H9 (cell line): Measurements from ENCODE around the gene MAML3. TPM values are rescaled to one million over a fixed set of nuclear protein-coding genes. Genes with fewer than 3 reads are reported as not detected.

Experiments
- DNase-seq: peaks from one replicate; pipeline ENCODE4 v3.0.0-alpha.2; 2017
- H2AFZ ChIP-seq: one replicate; pipeline ENCODE4 v1.6.1; 2013; ENCODE audit warnings: mild to moderate bottlenecking, low read length, control low read depth, moderate library complexity
- H2AK5ac ChIP-seq: 2 replicates; pipeline ENCODE4 v1.6.1; 2013; ENCODE audit warnings: low read length, control low read depth, mixed read lengths; ENCODE audit not compliant: insufficient read length
- H2BK120ac ChIP-seq: one replicate; pipeline ENCODE4 v1.6.1; 2013; ENCODE audit warnings: low read depth, mild to moderate bottlenecking, low read length, control low read depth, inconsistent platforms; ENCODE audit not compliant: poor library complexity, severe bottlenecking
- H2BK12ac ChIP-seq: 2 replicates; pipeline ENCODE4 v1.6.1; 2013; ENCODE audit warnings: low read length, control low read depth, mixed read lengths, low read depth; ENCODE audit not compliant: insufficient read length
- H2BK15ac ChIP-seq: 2 replicates; pipeline ENCODE4 v1.6.1; 2013; ENCODE audit warnings: low read depth, low read length, control low read depth
- H2BK20ac ChIP-seq: one replicate; pipeline ENCODE4 v1.6.1; 2013; ENCODE audit warnings: low read depth, mild to moderate bottlenecking, low read length, control low read depth, inconsistent platforms; ENCODE audit not compliant: poor library complexity, severe bottlenecking
- H2BK5ac ChIP-seq: 2 replicates; pipeline ENCODE4 v1.6.1; 2013; ENCODE audit warnings: low read length, control low read depth, mixed read lengths; ENCODE audit not compliant: insufficient read length
- H3K14ac ChIP-seq: 2 replicates; pipeline ENCODE4 v1.6.1; 2013; ENCODE audit warnings: low read length, control low read depth; ENCODE audit not compliant: insufficient read depth
- H3K18ac ChIP-seq: 2 replicates; pipeline ENCODE4 v1.6.1; 2013; ENCODE audit warnings: low read depth, mild to moderate bottlenecking, mixed read lengths, low read length, control low read depth; ENCODE audit not compliant: insufficient read length
- H3K23ac ChIP-seq: 2 replicates; pipeline ENCODE4 v1.6.1; 2013; ENCODE audit warnings: low read length, control low read depth, mixed read lengths, low read depth; ENCODE audit not compliant: insufficient read length
- H3K23me2 ChIP-seq: 2 replicates; pipeline ENCODE4 v1.6.1; 2013; ENCODE audit warnings: low read depth, mild to moderate bottlenecking, mixed read lengths, low read length, control low read depth; ENCODE audit not compliant: insufficient read length, poor library complexity, severe bottlenecking
- H3K27ac ChIP-seq: 2 replicates; pipeline ENCODE4 v1.5.1; 2013; ENCODE audit warnings: low read length, control low read depth, mixed read lengths, low read depth; ENCODE audit not compliant: insufficient read length
- H3K27me3 ChIP-seq: 2 replicates; pipeline ENCODE4 v1.6.1; 2013; ENCODE audit warnings: low read length, control low read depth, inconsistent platforms; ENCODE audit not compliant: insufficient read depth
- H3K4ac ChIP-seq: 2 replicates; pipeline ENCODE4 v1.6.1; 2013; ENCODE audit warnings: low read depth, mild to moderate bottlenecking, control low read depth, inconsistent platforms, low read length, moderate library complexity
- H3K4me1 ChIP-seq: 2 replicates; pipeline ENCODE4 v1.6.1; 2013; ENCODE audit warnings: low read length, control low read depth, inconsistent platforms; ENCODE audit not compliant: insufficient read depth
- H3K4me2 ChIP-seq: 2 replicates; pipeline ENCODE4 v1.6.1; 2013; ENCODE audit warnings: low read length, control low read depth, mixed read lengths; ENCODE audit not compliant: insufficient read length, insufficient read depth
- H3K56ac ChIP-seq: 2 replicates; pipeline ENCODE4 v1.6.1; 2013; ENCODE audit warnings: low read depth, mild to moderate bottlenecking, mixed read lengths, low read length, control low read depth; ENCODE audit not compliant: insufficient read length
- H3K79me1 ChIP-seq: 2 replicates; pipeline ENCODE4 v1.6.1; 2013; ENCODE audit warnings: low read depth, mild to moderate bottlenecking, moderate library complexity, low read length, control low read depth, inconsistent platforms; ENCODE audit not compliant: insufficient read depth, poor library complexity, severe bottlenecking
- H3K79me2 ChIP-seq: 2 replicates; pipeline ENCODE4 v1.6.1; 2013; ENCODE audit warnings: low read length, control low read depth, inconsistent platforms; ENCODE audit not compliant: insufficient read depth
- H3K9ac ChIP-seq: 2 replicates; pipeline ENCODE4 v1.6.1; 2013; ENCODE audit warnings: low read length, control low read depth, mixed read lengths; ENCODE audit not compliant: insufficient read length; ENCODE audit errors: extremely low read depth
- H3K9me3 ChIP-seq: one replicate; pipeline ENCODE4 v1.6.1; 2013; ENCODE audit warnings: low read depth, low read length, inconsistent platforms; ENCODE audit not compliant: control insufficient read depth
- H3T11ph ChIP-seq: one replicate; pipeline ENCODE4 v1.6.1; 2013; ENCODE audit warnings: mild to moderate bottlenecking, low read length, control low read depth, inconsistent platforms
- H4K20me1 ChIP-seq: one replicate; pipeline ENCODE4 v1.6.1; 2013; ENCODE audit not compliant: control insufficient read depth, insufficient read length, insufficient read depth
- H4K5ac ChIP-seq: 2 replicates; pipeline ENCODE4 v1.6.1; 2013; ENCODE audit warnings: low read depth, mild to moderate bottlenecking, mixed read lengths, low read length, control low read depth; ENCODE audit not compliant: insufficient read length
- H4K8ac ChIP-seq: replicated peaks from 2 replicates; pipeline ENCODE4 v1.6.1; 2013; ENCODE audit warnings: low read length, control low read depth, mixed read lengths, low read depth; ENCODE audit not compliant: insufficient read length
- H4K91ac ChIP-seq: 2 replicates; pipeline ENCODE4 v1.6.1; 2013; ENCODE audit warnings: low read depth, mild to moderate bottlenecking, moderate library complexity, mixed read lengths, low read length, control low read depth; ENCODE audit not compliant: insufficient read length
- H3K27ac Mint-ChIP-seq, 3 experiments: 2 replicates in 2 of 3; 3 replicates in 1 of 3; pipeline ENCODE4 v1.8.0; 2020 to 2021; ENCODE audit warnings: mixed read lengths in 3 of 3, mild to moderate bottlenecking in 1 of 3, moderate library complexity in 1 of 3
- H3K27me3 Mint-ChIP-seq: 2 replicates; pipeline ENCODE4 v1.8.0; 2021; ENCODE audit warnings: low read depth, mild to moderate bottlenecking, moderate library complexity, mixed read lengths
- H3K36me3 Mint-ChIP-seq, 3 experiments: 2 replicates in 2 of 3; 3 replicates in 1 of 3; pipeline ENCODE4 v1.8.0; 2020 to 2021; ENCODE audit warnings: low read depth in 3 of 3, mixed read lengths in 3 of 3; ENCODE audit not compliant: insufficient read depth in 1 of 3
- H3K4me1 Mint-ChIP-seq, 2 experiments: 2 replicates each; pipeline ENCODE4 v1.8.0; 2020; ENCODE audit warnings: mixed read lengths in 2 of 2
- H3K4me3 Mint-ChIP-seq, 2 experiments: 2 replicates in 1 of 2; 3 replicates in 1 of 2; pipeline ENCODE4 v1.8.0; 2020 to 2021; ENCODE audit warnings: mild to moderate bottlenecking in 2 of 2, mixed read lengths in 2 of 2, moderate library complexity in 1 of 2
- H3K9me3 Mint-ChIP-seq, 2 experiments: 2 replicates in 1 of 2; 3 replicates in 1 of 2; pipeline ENCODE4 v1.8.0; 2020; ENCODE audit warnings: mild to moderate bottlenecking in 2 of 2, mixed read lengths in 2 of 2, moderate library complexity in 1 of 2
- WGBS: extraction: QIAGEN DNeasy Blood & Tissue Kit; methylation state at CpG from one replicate; pipeline ENCODE4 v1.1.7; 2013; ENCODE audit warnings: missing lambda C conversion rate, low lambda C conversion rate, mixed read lengths; ENCODE audit not compliant: insufficient read length; ENCODE audit errors: extremely low coverage; 5-methylcytosine and 5-hydroxymethylcytosine counted together
- total RNA-seq: library from RNA; stranded (reverse); gene quantifications from 2 replicates; pipeline ENCODE4 v1.2.1, GENCODE V29; 2021
- TF ChIP-seq, protein P1 (sequence below): fragments of 200-600 bp; sonication (generic); conservative IDR thresholded peaks from 3 replicates; pipeline ENCODE4 v1.8.0; 2021; ENCODE audit warnings: antibody characterized with exemption, mild to moderate bottlenecking

The MAML3 gene
- total RNA-seq, 1 experiment from 2014 or later, result 3.9 TPM

DNA sequence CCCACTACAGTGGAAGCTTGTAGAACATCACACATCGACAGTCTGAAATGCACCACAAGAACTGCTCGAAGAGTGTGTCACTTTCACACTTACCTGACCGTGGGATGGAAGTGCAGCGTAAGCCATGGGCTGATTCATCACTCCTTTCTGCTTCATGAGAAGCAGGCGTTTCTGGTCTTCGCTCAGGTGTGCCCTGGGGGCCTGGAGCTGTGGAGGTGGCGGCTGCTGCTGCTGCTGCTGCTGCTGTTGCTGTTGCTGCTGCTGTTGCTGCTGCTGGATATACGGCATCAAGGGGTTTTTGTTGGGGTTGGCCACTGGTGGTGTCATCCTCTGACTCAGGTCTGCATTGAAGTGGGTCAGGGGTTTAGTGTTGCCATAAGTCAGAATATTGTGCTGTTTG is 264.7 kb downstream of the MAML3 start:
- Histone ChIP-seq H2BK20ac (no peak overlapping the region), H3K4ac (no peak overlapping the region), H3K4me2 (no peak overlapping the region), H4K20me1 (no peaks in the 10 kb centered on the region), H3K9me3 (no peaks in the 10 kb centered on the region), H3T11ph (no peak overlapping the region), H2AK5ac (no peak overlapping the region), H3K27ac (no peak overlapping the region), H2BK12ac (no peak overlapping the region), H3K79me2 (no peaks in the 10 kb centered on the region), H3K79me1 (no peaks in the 10 kb centered on the region), H4K8ac (no peak overlapping the region), H3K23me2 (no peaks in the 10 kb centered on the region), H3K27me3 (no peaks in the 10 kb centered on the region), H4K5ac (no peak overlapping the region), H2BK15ac (no peak overlapping the region), H2AFZ (no peak overlapping the region), H3K14ac (no peak overlapping the region), H3K18ac (no peak overlapping the region), H3K9ac (no peak overlapping the region), H2BK5ac (no peak overlapping the region), H2BK120ac (no peak overlapping the region), H3K23ac (no peak overlapping the region), H4K91ac (no peak overlapping the region), H3K56ac (no peak overlapping the region), H3K4me1 (no peaks in the 10 kb centered on the region; the same call in 1 of the 2 replicates)
- WGBS, result no CpG with 5 or more reads among the region's 8 CpGs
- H3K27ac Mint-ChIP-seq, result no peak overlapping the region
- no peak for DNase-seq
- TF ChIP-seq, protein P1, sequence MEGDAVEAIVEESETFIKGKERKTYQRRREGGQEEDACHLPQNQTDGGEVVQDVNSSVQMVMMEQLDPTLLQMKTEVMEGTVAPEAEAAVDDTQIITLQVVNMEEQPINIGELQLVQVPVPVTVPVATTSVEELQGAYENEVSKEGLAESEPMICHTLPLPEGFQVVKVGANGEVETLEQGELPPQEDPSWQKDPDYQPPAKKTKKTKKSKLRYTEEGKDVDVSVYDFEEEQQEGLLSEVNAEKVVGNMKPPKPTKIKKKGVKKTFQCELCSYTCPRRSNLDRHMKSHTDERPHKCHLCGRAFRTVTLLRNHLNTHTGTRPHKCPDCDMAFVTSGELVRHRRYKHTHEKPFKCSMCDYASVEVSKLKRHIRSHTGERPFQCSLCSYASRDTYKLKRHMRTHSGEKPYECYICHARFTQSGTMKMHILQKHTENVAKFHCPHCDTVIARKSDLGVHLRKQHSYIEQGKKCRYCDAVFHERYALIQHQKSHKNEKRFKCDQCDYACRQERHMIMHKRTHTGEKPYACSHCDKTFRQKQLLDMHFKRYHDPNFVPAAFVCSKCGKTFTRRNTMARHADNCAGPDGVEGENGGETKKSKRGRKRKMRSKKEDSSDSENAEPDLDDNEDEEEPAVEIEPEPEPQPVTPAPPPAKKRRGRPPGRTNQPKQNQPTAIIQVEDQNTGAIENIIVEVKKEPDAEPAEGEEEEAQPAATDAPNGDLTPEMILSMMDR, result no peak
- H3K4me3 Mint-ChIP-seq, result no peak overlapping the region
- H3K27me3 Mint-ChIP-seq, result no peaks in the 10 kb centered on the region; the same call in 1 of the 2 replicates
- no peaks in the 10 kb centered on the region for H3K36me3 Mint-ChIP-seq
- no peaks in the 10 kb centered on the region for H3K9me3 Mint-ChIP-seq
- peaks cover 18 to 20% of the 10 kb centered on the region in 2 experiments for H3K4me1 Mint-ChIP-seq
